Measurements from ENCODE around the gene PDK2.

The PDK2 gene

DNA sequence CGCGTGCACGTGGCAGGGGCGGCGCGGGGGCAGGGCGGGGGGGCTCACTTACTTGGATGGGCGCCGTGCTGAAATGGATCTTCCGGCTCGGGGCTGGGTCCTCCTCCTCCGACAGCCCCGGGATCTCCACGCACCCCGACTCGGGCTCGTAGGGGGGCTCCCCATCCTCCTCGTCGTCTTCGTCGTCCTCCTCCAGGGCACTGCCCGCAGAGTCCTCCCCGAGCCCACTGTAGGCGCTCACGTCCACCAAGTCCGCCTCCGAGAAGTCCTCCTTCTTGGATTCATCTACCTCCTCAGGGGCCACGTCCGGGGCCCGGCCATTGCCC is 53.9 kb downstream of the PDK2 start:
- Histone ChIP-seq H3K36me3 (replicated peaks) (peaks cover 13% of the 10 kb centered on the region), H3K27me3 (ENCODE audit: low read depth) (no peaks in the 10 kb centered on the region), H3K4me1 (peaks cover 12% of the 10 kb centered on the region), H3K4me3 (peak overlapping the region; percentile 59), H3K9me3 (no peaks in the 10 kb centered on the region)
- no peak for DNase-seq (ENCODE audit: low spot score in 2 of 2)
- in situ Hi-C loops (cut with MboI; ENCODE audit: low sequenced_read_pairs), result no loop called here

DNA sequence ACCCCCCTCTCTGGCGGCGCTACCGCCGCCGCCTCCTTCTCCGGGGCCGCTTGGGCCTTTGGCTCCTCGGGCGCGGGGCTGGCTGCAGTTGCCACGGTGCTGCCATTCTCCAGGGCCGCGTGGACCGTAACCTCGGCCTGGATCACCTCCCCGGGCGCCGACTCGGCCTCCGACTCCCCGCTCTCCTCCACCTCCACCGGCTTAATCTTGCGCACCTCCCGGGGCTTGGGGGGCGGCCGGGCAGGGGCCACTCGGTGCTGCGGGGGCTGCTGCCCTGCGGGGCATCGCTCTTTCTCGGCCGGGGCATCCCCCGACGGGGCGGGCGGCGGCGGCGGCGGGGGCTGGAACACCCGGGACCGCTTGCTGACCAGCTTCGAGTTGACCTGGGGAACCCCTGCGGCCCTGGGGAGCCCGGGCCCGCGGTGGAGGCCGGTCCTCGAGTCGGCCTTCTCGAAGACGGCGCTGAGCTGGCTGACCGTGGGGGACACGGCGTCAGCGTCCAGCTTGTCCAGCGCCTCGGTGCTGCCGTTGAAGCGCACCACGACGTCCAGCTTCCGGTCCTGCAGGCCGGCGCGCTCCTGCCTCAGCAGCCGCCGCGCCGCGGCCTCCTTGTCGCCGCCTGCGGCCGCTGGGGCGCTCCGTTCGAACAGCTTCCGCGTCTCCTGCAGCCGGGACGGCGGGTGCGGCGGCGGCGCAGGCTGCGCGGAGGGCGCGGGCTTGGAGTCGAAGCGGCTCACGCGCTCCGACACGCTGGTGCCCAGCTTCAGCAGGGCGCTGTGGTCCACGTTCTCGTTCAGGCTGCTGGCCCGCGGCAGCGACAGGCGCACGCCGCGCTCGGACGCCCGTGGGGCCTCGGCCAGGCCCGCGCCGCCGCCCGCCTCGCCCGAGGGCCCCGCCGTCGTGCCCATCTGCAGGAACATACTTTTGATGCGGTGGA is 54.5 kb downstream of the PDK2 start:
- peaks cover 6% of the 10 kb centered on the region for H3K36me3 ChIP-seq (replicated peaks)
- H3K4me3 ChIP-seq, result peak overlapping the region; percentile 59
- no peaks in the 10 kb centered on the region for H3K9me3 ChIP-seq
- H3K27me3 ChIP-seq (ENCODE audit: low read depth), result no peaks in the 10 kb centered on the region
- in situ Hi-C loops (cut with MboI; ENCODE audit: low sequenced_read_pairs), result no loop called here
- DNase-seq (ENCODE audit: low spot score in 2 of 2), result peak in 1 of 2 experiments; percentile 58
- peaks cover 12% of the 10 kb centered on the region for H3K4me1 ChIP-seq

DNA sequence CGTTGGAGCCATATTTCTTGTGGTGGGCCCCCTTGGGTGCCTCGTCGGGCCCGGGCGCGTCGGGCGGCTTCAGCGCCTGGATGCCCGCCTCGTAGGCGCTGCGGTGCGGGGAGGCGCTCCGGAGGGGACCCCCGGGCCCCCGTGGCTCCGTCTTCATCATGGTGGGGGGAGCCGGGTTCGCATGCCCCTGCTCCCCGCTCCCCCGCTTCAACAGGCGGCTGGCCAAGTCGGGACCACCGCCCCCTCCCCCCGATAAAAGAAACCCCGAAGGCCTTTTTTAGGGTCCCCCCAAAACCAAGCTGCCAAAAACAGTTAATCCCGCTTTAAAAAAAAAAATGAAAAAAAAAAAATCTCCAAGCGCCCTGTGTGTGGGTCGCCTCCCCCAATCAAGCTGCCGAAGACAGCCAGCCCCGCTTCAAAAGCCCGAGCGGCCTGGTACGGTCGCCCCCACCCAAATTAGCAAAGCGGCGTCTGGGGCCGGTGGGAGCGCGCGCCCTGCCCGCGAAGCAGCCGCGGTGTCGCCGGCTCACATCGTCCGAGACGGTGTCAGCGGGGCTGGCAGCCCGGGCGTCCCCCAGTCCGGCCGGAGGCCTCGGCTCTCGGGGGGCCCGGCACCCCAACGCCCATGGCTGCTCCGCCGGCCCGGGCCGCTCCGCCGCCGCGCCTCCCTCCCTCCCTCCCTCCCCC is 55.3 kb downstream of the PDK2 start, which contains the start of gene PPP1R9B:
Gene PPP1R9B, minus strand, starts transcription at position 324 of the 687 bp plus-strand sequence. Its CDS starts 164 bp downstream, at position 160.
- H3K4me3 ChIP-seq, result peak within 1 kb of the TSS; percentile 59
- H3K36me3 ChIP-seq (replicated peaks), result no peaks in the 10 kb centered on the region; the same call in 1 of the 2 replicates
- in situ Hi-C loops (cut with MboI; ENCODE audit: low sequenced_read_pairs), result no loop called here
- H3K4me1 ChIP-seq, result peaks cover 16% of the 10 kb centered on the region
- peak in 1 of 2 experiments; percentile 33 for DNase-seq (ENCODE audit: low spot score in 2 of 2)
- H3K9me3 ChIP-seq, result no peaks in the 10 kb centered on the region
- H3K27me3 ChIP-seq (ENCODE audit: low read depth), result no peaks in the 10 kb centered on the region

DNA sequence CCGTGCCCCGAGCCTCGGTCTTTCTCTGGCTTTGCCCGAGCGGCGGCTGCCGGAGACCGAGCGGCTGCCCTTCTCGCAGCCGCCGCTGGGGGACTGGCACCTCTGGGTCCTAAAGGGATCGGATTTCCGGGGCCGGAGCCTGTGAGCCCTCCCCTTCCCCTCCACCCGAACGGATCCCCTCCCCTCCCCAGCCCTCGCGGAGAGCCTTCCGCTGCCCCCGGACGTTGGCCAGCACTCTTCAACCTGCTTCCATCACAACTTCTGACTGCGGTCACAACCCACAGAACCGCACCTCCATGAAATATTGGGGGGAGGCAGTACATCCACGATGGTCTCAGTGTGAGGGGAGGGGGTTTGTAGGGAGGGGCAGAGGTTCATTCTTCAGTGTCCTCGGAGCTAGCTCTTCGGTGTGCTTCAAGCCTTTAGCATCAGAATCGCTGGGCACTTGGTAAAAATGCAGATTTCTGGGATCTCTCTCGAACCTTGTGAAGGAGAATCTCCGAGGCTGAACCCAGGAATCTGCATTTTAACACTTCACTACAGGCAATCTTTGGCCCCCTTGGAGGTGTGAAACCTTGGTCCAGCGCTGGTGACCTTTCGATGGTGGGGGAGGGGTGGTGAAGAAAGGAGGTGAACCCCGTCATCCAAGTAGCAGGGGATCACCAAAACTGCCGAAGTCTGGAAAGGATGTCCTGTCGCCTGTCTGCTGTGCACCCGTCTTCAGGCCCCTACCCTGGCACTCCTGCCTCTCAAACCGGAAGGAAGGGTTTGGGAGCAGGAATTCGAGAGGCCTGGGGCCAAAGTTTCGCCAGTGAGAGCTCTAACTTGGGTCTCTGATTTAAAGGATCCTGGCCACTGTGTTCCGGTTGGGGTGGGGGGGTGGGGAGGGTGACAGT is 56.1 kb downstream of the PDK2 start:
- H3K4me1 ChIP-seq, result peaks cover 24% of the 10 kb centered on the region
- DNase-seq (ENCODE audit: low spot score in 2 of 2), result peak; percentile 87 to 94
- in situ Hi-C loops (cut with MboI; ENCODE audit: low sequenced_read_pairs), result no loop called here

DNA sequence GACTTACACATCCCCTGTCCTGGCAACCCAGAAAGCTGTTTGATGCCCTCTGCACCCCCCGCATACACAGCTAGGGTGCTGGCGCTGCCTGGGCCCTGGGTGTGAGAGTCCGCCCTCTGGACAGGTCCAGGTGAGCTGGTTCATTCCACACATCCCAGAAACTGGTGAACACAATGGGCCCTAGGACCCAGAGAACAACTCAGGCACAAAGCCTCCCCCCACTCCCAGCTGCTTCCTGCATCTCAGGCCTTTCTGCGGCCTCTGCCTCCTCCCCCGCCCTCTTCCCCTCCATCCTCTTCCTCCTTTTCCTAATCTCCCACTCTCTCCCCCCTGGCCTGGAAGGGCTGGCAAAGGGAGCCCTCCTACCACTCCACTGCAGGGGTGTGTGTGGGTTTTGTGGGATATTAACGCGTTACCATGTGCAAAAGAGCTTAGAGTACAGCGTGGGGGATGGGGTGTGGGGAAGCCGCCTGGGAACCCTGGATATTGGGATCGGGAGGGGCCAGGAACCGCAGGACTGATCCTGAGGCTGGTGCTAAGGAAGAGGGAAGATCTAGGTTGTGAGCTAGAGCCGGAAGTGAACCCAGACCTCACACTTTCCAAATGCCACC is 56.9 kb downstream of the PDK2 start:
- peak; percentile 91 to 92 for DNase-seq (ENCODE audit: low spot score in 2 of 2)
- peak overlapping the region; percentile 59 for H3K4me3 ChIP-seq
- in situ Hi-C loops (cut with MboI; ENCODE audit: low sequenced_read_pairs), result no loop called here

More for the DNA sequence above, 56.1 kb downstream of the PDK2 start:
- Histone ChIP-seq H3K36me3 (replicated peaks) (no peaks in the 10 kb centered on the region), H3K27me3 (ENCODE audit: low read depth) (no peaks in the 10 kb centered on the region), H3K9me3 (no peaks in the 10 kb centered on the region), H3K4me3 (peak overlapping the region; percentile 59)

DNA sequence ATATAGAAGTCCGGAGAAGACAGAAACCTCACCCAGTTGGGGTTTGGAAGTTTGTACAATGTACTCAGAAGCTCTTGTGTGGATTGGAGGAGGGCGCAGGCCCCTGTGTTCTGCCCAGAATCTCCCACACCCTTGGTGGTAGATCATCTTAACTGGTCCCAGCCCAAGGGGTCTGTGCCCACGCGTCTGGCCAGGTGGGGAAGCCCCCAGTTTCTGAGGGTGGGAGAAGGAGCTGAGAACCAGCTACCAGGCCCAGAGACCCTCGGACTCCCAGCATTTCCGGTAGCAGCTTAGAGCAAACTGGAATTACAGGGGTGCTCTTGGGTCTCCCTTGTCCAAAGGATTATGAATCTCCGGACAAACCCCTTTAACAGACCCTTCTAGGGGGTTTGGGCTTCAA is 57.6 kb downstream of the PDK2 start:
- in situ Hi-C loops (cut with MboI; ENCODE audit: low sequenced_read_pairs), result no loop called here
- peak overlapping the region; percentile 59 for H3K4me3 ChIP-seq
- no peaks in the 10 kb centered on the region for H3K9me3 ChIP-seq
- no peaks in the 10 kb centered on the region for H3K27me3 ChIP-seq (ENCODE audit: low read depth)
- no peak for DNase-seq (ENCODE audit: low spot score in 2 of 2)
- no peaks in the 10 kb centered on the region for H3K36me3 ChIP-seq (replicated peaks)
- H3K4me1 ChIP-seq, result peaks cover 24% of the 10 kb centered on the region

More for the DNA sequence above, 56.9 kb downstream of the PDK2 start:
- Histone ChIP-seq H3K9me3 (no peaks in the 10 kb centered on the region), H3K4me1 (peaks cover 24% of the 10 kb centered on the region), H3K36me3 (replicated peaks) (no peaks in the 10 kb centered on the region), H3K27me3 (ENCODE audit: low read depth) (no peaks in the 10 kb centered on the region)

DNA sequence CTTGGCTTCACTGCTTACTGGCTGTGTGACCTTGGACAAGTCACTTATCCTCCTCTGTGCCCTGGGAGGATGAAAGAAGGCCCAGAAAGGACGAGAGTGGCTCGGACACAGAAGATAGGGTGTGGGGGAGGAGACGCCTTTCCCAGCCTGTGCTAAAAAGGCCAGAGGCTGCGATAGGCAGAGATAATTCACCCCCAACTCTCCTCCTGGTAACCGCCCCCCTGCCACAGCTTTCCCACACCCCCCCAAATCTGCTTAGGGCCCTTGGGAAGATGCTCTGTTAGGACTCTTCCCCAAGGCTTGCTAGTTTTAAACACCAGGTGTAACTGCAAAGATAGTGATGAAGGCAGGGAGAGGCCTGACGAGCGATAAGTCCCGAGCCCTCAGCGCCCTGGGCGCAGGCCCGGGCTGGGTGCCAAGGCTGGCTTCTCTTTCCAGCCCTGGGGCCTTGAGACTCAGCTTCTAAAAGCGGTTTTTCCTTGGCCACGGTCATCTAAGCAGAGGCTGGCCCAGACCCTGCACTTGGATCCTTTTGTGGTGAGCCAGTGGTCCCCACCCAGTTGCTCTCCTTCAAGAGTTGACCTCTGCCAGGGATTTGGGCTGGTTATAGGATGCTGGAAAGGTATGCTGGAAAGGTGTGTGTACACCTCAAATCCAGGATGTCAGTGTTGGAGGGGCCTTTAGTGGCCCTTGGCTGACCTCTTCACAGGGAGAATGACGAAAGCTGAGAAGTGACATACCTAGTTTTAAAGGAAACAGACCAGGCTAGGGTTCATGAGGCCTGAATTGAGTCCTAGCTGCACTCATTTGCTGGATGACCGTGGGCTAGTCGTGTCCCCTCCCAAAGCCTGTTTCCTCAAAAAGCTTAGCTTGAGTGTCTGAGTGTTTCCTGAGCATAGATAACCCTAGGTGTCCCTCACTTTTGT is 58.8 kb downstream of the PDK2 start:
- Histone ChIP-seq H3K27me3 (ENCODE audit: low read depth) (no peaks in the 10 kb centered on the region), H3K4me1 (peaks cover 24% of the 10 kb centered on the region), H3K4me3 (no peak overlapping the region), H3K36me3 (replicated peaks) (no peaks in the 10 kb centered on the region), H3K9me3 (no peaks in the 10 kb centered on the region)
- DNase-seq (ENCODE audit: low spot score in 2 of 2), result no peak
- in situ Hi-C loops (cut with MboI; ENCODE audit: low sequenced_read_pairs), result no loop called here

DNA sequence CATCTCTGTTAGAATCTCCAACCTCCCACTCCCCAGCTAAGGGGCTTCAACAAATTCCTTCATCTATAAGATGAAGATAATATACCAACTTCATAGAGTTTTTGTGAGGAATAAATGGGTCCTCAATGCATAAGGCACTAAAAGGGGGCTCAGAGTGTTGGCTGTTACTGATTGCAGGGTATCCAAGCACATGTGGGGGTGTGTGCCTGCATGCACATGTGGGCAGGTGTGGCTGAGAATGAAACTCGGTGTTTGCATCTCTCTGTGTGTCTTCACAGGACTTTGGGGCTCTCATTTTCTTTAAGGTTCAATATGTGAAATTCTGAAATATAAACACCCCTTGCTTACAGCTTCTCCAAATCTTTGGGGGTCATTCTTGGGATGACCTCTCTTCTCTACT is 59.5 kb downstream of the PDK2 start:
- no peaks in the 10 kb centered on the region for H3K36me3 ChIP-seq (replicated peaks)
- H3K9me3 ChIP-seq, result no peaks in the 10 kb centered on the region
- DNase-seq (ENCODE audit: low spot score in 2 of 2), result no peak
- H3K4me1 ChIP-seq, result peaks cover 24% of the 10 kb centered on the region
- H3K4me3 ChIP-seq, result no peak overlapping the region
- in situ Hi-C loops (cut with MboI; ENCODE audit: low sequenced_read_pairs), result no loop called here
- H3K27me3 ChIP-seq (ENCODE audit: low read depth), result no peaks in the 10 kb centered on the region

DNA sequence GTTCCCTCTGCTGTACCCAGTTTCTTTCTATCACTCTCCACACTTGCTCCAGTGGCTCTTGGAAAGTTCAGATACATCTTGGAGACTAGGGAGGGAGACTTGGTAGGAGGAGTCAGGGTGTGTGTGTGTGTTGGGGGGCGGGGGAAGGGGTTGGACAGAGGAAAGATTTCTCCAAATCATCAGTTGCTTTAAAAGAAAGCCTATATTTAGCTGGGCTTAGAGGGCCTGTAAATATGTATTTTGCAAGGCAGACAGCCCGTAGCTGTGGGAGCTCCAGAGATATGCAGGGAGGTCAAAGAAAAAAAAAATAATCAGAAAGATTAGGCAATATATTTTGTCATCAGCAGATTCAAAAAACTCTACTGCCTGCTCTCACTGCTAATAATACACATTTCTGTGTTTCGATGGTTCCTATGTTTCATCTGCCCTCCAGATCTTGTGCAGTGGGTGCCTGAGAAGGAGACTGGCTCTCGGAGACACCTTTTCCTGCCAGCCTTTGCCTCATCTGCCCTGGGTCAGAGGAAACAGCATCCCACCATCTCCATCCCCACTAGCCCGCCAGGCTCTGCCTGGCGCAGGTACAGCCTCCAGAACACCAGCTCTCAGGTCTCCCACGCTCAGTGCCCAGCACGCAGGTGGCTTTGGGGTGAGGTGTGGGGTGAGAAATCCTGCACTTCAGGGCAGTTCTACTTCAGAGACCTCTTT is 60.1 kb downstream of the PDK2 start:
- H3K4me3 ChIP-seq, result no peak overlapping the region
- DNase-seq (ENCODE audit: low spot score in 2 of 2), result peak in 1 of 2 experiments; percentile 54
- peaks cover 24% of the 10 kb centered on the region for H3K4me1 ChIP-seq
- no peaks in the 10 kb centered on the region for H3K9me3 ChIP-seq
- no peaks in the 10 kb centered on the region for H3K36me3 ChIP-seq (replicated peaks)
- no peaks in the 10 kb centered on the region for H3K27me3 ChIP-seq (ENCODE audit: low read depth)
- in situ Hi-C loops (cut with MboI; ENCODE audit: low sequenced_read_pairs), result no loop called here

DNA sequence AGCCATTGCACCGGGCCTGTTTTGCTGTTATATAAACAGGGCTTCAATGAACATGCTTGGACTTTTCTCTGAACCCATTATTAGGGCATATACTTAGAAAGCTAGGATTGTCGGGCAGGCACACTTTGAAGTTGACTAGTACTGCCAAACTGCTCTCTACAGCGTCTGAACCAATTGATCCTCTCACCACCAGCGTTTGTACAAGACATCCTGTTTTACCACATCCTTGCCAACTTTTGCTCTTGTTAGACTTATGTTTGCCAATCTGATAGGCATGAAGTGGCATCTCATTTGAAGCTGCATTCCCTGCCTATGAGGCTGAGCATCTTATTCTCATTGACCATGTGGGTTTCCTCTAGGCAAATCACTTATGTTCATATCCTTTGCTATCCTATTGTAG is 62.7 kb downstream of the PDK2 start:
- in situ Hi-C loops (cut with MboI; ENCODE audit: low sequenced_read_pairs), result no loop called here
- H3K4me1 ChIP-seq, result peaks cover 20% of the 10 kb centered on the region

DNA sequence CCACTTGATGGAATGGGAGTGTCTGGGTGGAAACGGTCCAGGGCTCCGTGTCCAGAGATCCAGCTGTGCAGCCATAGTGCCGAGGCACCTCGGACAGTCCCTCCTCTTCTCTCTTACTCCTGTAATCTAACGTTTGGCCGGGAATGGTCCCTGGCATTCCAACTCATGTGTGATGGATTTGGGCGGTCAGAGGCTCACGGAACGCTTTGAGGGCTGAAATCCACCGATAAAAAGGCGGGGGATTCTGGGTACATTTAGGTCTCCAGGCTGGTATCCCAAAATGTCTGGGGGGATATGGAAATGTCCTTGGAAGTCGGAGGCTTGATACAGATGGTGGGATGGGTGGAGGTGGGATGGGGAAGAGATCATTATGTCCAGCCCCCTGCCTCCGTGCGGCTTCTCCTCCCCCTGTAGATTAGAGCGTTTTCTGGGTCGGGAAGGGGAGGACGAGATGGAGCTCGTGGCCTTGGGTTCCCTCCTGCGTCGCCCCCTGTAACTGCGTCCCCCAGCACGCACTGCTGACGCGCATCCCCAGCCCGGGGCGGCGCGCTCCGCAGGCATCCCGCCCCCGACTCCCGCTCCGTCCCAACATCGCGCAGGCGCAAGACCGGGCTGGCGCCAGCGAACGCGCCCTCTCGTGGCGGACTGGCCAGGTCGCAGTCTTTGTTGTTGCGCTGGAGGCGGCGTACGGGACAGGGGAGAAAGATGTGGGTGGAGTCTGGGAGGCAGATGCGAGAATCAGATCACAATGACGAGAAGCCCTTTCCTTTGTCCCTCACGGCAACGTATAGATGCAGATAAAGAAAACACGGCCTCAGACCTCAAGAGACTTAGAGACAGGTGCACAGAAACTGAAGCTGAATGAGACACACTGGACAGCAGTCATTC is 66.1 kb downstream of the PDK2 start:
- Histone ChIP-seq H3K9me3 (no peaks in the 10 kb centered on the region), H3K4me3 (peak overlapping the region; percentile 32), H3K4me1 (peaks cover 8% of the 10 kb centered on the region; the same call in 1 of the 2 replicates), H3K27me3 (ENCODE audit: low read depth) (no peaks in the 10 kb centered on the region), H3K36me3 (replicated peaks) (no peaks in the 10 kb centered on the region)
- in situ Hi-C loops (cut with MboI; ENCODE audit: low sequenced_read_pairs), result no loop called here
- DNase-seq (ENCODE audit: low spot score in 2 of 2), result peak; percentile 90 to 96

More for the DNA sequence above, 62.7 kb downstream of the PDK2 start:
- Histone ChIP-seq H3K36me3 (replicated peaks) (no peaks in the 10 kb centered on the region), H3K4me3 (no peak overlapping the region), H3K27me3 (ENCODE audit: low read depth) (no peaks in the 10 kb centered on the region), H3K9me3 (no peaks in the 10 kb centered on the region)
- no peak for DNase-seq (ENCODE audit: low spot score in 2 of 2)

Data from HAP-1 (cell line).